HCT116 (cell line): ENCODE measurements around the gene TNIK. TPM values are rescaled to one million over a fixed set of nuclear protein-coding genes. Genes with fewer than 3 reads are reported as not detected.

Experiments used
- ATAC-seq: fragments of 200-7000 bp; cut with Tn5 transposase; 2 replicates; pipeline ENCODE4 v1.9.1; 2020; ENCODE audit warnings: mild to moderate bottlenecking, moderate library complexity
- BruUV-seq: library from RNA; stranded (reverse); fragments of 400-500 nt; replicated peaks from 2 replicates; lab custom pipeline; 2021; lab: Mats Ljungman, UMichigan
- CTCF ChIA-PET: fragments of 300-600 bp; sonication (Branson Sonifier 250); formaldehyde crosslinking; loops from one replicate; lab custom pipeline; 2021; ENCODE audit warnings: antibody characterized with exemption; lab: Charles Lee
- POLR2A ChIA-PET: fragments of 300-600, 350-600 bp; sonication (Branson Sonifier 250); formaldehyde crosslinking; loops from one replicate; lab custom pipeline; 2021; ENCODE audit warnings: antibody characterized with exemption; lab: Charles Lee
- RAD21 ChIA-PET, 2 experiments: fragments of 300-600 bp; sonication (Branson Sonifier 250); formaldehyde crosslinking; loops; one replicate each; lab custom pipeline; 2023; ENCODE audit warnings: low total read pairs in 2 of 2; ENCODE audit not compliant: uncharacterized antibody in 2 of 2, unreplicated experiment in 2 of 2, low non-redundant PET in 1 of 2; lab: Charles Lee
- DNase-seq: peaks from one replicate; pipeline ENCODE4 v3.0.0-alpha.2; 2010; ENCODE audit warnings: low read depth, low spot score
- H2AFZ ChIP-seq: fragments of 200-600 bp; shearing (Covaris generic), sonication (generic); 2 replicates; pipeline ENCODE4 v1.6.1; 2017; ENCODE audit warnings: low read depth, mixed run types, mixed read lengths, antibody characterized with exemption, low read length; ENCODE audit not compliant: poor library complexity, severe bottlenecking
- H3K27ac ChIP-seq: 2 replicates; pipeline ENCODE4 v1.5.1; 2012; ENCODE audit warnings: low read depth, low read length
- H3K27me3 ChIP-seq: fragments of 200-600 bp; sonication (generic); 2 replicates; pipeline ENCODE4 v1.6.1; 2016; ENCODE audit warnings: mixed run types, low read length, mixed read lengths; ENCODE audit not compliant: insufficient read depth
- H3K36me3 ChIP-seq, 2 experiments: fragments of 200-500 bp in 1 of 2; fragments of 200-600 bp in 1 of 2; sonication (Bioruptor generic) in 1 of 2; sonication (generic) in 1 of 2; 2 replicates each; pipeline versions ENCODE4 v1.5.1 to v1.6.1; 2014 to 2016; ENCODE audit warnings: low read length in 2 of 2, inconsistent platforms in 1 of 2, mixed read lengths in 1 of 2, mixed run types in 1 of 2; ENCODE audit not compliant: insufficient read depth in 2 of 2, control insufficient read depth in 1 of 2
- H3K4me1 ChIP-seq, 2 experiments: fragments of 200-600 bp in 1 of 2; sonication (generic) in 1 of 2; 2 replicates each; pipeline versions ENCODE4 v1.5.1 to v1.6.1; 2012 to 2017; ENCODE audit warnings: low read length in 2 of 2, inconsistent platforms in 1 of 2, mild to moderate bottlenecking in 1 of 2, mixed read lengths in 1 of 2, mixed run types in 1 of 2, moderate library complexity in 1 of 2; ENCODE audit not compliant: insufficient read depth in 2 of 2, control insufficient read depth in 1 of 2
- H3K4me2 ChIP-seq: fragments of 200-600 bp; sonication (generic); 2 replicates; pipeline ENCODE4 v1.6.1; 2017; ENCODE audit warnings: mixed run types, low read length, mixed read lengths
- H3K4me3 ChIP-seq, 2 experiments: fragments of 200-600 bp in 1 of 2; sonication (generic) in 1 of 2; replicated peaks in 1 of 2; 2 replicates each; pipeline ENCODE4 v1.5.1; 2011 to 2016; ENCODE audit warnings: low read length in 2 of 2, control low read depth in 1 of 2, low read depth in 1 of 2, mild to moderate bottlenecking in 1 of 2, mixed read lengths in 1 of 2, mixed run types in 1 of 2
- H3K79me2 ChIP-seq: fragments of 200-600 bp; sonication (generic); 2 replicates; pipeline ENCODE4 v1.6.1; 2017; ENCODE audit warnings: mild to moderate bottlenecking, mixed run types, low read length, moderate library complexity, mixed read lengths; ENCODE audit not compliant: insufficient read depth
- H3K9ac ChIP-seq: fragments of 200-600 bp; sonication (generic); 2 replicates; pipeline ENCODE4 v1.6.1; 2016; ENCODE audit warnings: low read length, mixed read lengths
- H3K9me2 ChIP-seq: fragments of 200-600 bp; sonication (generic), shearing (Covaris generic); 2 replicates; pipeline ENCODE4 v1.6.1; 2017; ENCODE audit warnings: mixed run types, mild to moderate bottlenecking, moderate library complexity; ENCODE audit not compliant: insufficient read depth
- H3K9me3 ChIP-seq, 2 experiments: fragments of 200-500 bp in 1 of 2; fragments of 200-600 bp in 1 of 2; sonication (Bioruptor generic) in 1 of 2; sonication (generic) in 1 of 2; 2 replicates each; pipeline ENCODE4 v1.6.1; 2014 to 2017; ENCODE audit warnings: low read length in 2 of 2, mixed read lengths in 2 of 2, inconsistent platforms in 1 of 2, low read depth in 1 of 2, mild to moderate bottlenecking in 1 of 2, mixed run types in 1 of 2, moderate library complexity in 1 of 2; ENCODE audit not compliant: control insufficient read depth in 1 of 2, insufficient read depth in 1 of 2
- H4K20me1 ChIP-seq: fragments of 200-600 bp; sonication (generic), shearing (Covaris generic); 2 replicates; pipeline ENCODE4 v1.6.1; 2017; ENCODE audit warnings: mixed run types, mild to moderate bottlenecking, moderate library complexity; ENCODE audit not compliant: insufficient read depth
- ATF3 ChIP-seq: IDR thresholded peaks from 2 replicates; pipeline ENCODE4 v1.6.1; 2012
- CEBPB ChIP-seq: IDR thresholded peaks from 2 replicates; pipeline ENCODE4 v1.6.1; 2012; ENCODE audit warnings: low read depth
- CTCF ChIP-seq, 3 experiments: fragments of 200-600 bp in 1 of 3; sonication (generic) in 1 of 3; IDR thresholded peaks in 2 of 3; conservative IDR thresholded peaks in 1 of 3; 2 replicates each; pipeline ENCODE4 v1.5.1; 2012 to 2017; ENCODE audit warnings: low read depth in 2 of 3, low read length in 2 of 3, antibody characterized with exemption in 1 of 3, borderline replicate concordance in 1 of 3, control low read depth in 1 of 3, mild to moderate bottlenecking in 1 of 3, mixed read lengths in 1 of 3, mixed run types in 1 of 3, moderate library complexity in 1 of 3; ENCODE audit not compliant: insufficient read depth in 1 of 3
- ELF1 ChIP-seq: IDR thresholded peaks from 2 replicates; pipeline ENCODE4 v1.6.1; 2012; ENCODE audit warnings: low read depth, borderline replicate concordance
- EZH2 ChIP-seq: fragments of 200-600 bp; sonication (generic); IDR thresholded peaks from 2 replicates; pipeline ENCODE4 v1.6.1; 2017; ENCODE audit warnings: antibody characterized with exemption, mixed run types
- EZH2phosphoT487 ChIP-seq: fragments of 200-600 bp; IDR thresholded peaks from 2 replicates; pipeline ENCODE4 v1.6.1; 2018; ENCODE audit warnings: antibody characterized with exemption, borderline replicate concordance
- FOSL1 ChIP-seq: IDR thresholded peaks from 2 replicates; pipeline ENCODE4 v1.6.1; 2012; ENCODE audit warnings: low read depth
- JUND ChIP-seq: IDR thresholded peaks from 2 replicates; pipeline ENCODE4 v1.6.1; 2012
- MAX ChIP-seq: IDR thresholded peaks from 2 replicates; pipeline ENCODE4 v1.6.1; 2012
- POLR2A ChIP-seq: IDR thresholded peaks from 2 replicates; pipeline ENCODE4 v1.7.0; 2011; ENCODE audit warnings: borderline replicate concordance; ENCODE audit not compliant: insufficient read depth, insufficient read length; ENCODE audit errors: extremely low read depth
- POLR2AphosphoS5 ChIP-seq: IDR thresholded peaks from 2 replicates; pipeline ENCODE4 v1.6.1; 2011; ENCODE audit warnings: mild to moderate bottlenecking, low read depth, low read length, moderate library complexity
- RAD21 ChIP-seq: IDR thresholded peaks from 2 replicates; pipeline ENCODE4 v1.6.1; 2012; ENCODE audit warnings: low read depth, mild to moderate bottlenecking
- REST ChIP-seq: IDR thresholded peaks from 2 replicates; pipeline ENCODE4 v1.6.1; 2012; ENCODE audit warnings: low read depth
- SP1 ChIP-seq: IDR thresholded peaks from 2 replicates; pipeline ENCODE4 v1.6.1; 2012; ENCODE audit warnings: low read depth
- YY1 ChIP-seq: IDR thresholded peaks from 2 replicates; pipeline ENCODE4 v1.6.1; 2011; ENCODE audit warnings: low read length, low read depth, moderate library complexity, mild to moderate bottlenecking; ENCODE audit not compliant: insufficient replicate concordance; ENCODE audit errors: extremely low read depth
- ZBTB33 ChIP-seq: IDR thresholded peaks from 2 replicates; pipeline ENCODE4 v1.6.1; 2011; ENCODE audit warnings: mild to moderate bottlenecking, low read length, moderate library complexity; ENCODE audit not compliant: insufficient replicate concordance; ENCODE audit errors: extremely low read depth
- ZFX ChIP-seq: fragments of 450-650 bp; IDR thresholded peaks from 2 replicates; pipeline ENCODE4 v1.6.1; 2017
- ZNF274 ChIP-seq: fragments of 200-500 bp; sonication (Bioruptor generic); IDR thresholded peaks from 2 replicates; pipeline ENCODE4 v1.6.1; 2014; ENCODE audit warnings: mild to moderate bottlenecking, low read depth, low read length, inconsistent platforms
- intact Hi-C: fragments of 100-400 bp; cut with micrococcal nuclease; formaldehyde crosslinking; loops from 2 replicates; pipeline ENCODE4 v1.10.0; 2022
- total RNA-seq: library from RNA; stranded (reverse); gene quantifications from one replicate; pipeline ENCODE4 v1.2.1, GENCODE V29; 2021; ENCODE audit not compliant: unreplicated experiment

TNIK gene
- total RNA-seq, 1 experiment from 2014 or later: 24.1 TPM

- Histone ChIP-seq H3K4me2 (no peak overlapping the region), H3K27ac (no peak overlapping the region), H3K9me3 (no peaks in the 10 kb centered on the region), H3K4me3 (no peak overlapping the region)
- no TSS peak for BruUV-seq
- intact Hi-C loops: no loop called here
- RAD21 ChIA-PET: no interaction called here
- TF ChIP-seq POLR2AphosphoS5 (no peak), YY1 (no peak), MAX (no peak), ELF1 (no peak), SP1 (no peak), ZFX (no peak), JUND (no peak), ZNF274 (no peak), REST (no peak), ZBTB33 (no peak), EZH2 (no peak), FOSL1 (no peak), POLR2A (no peak), ATF3 (no peak), EZH2phosphoT487 (no peak), RAD21 (no peak), CTCF (IDR thresholded peaks at IDR 0.05 in 2 of 3, conservative IDR thresholded peaks at IDR 0.05 in 1 of 3; ENCODE audit: borderline replicate concordance in 1 of 3, insufficient read depth in 1 of 3, low read depth in 2 of 3, low read length in 2 of 3) (no peak), CEBPB (no peak)
- TF ChIP-seq, all 23 proteins: peak for 0
- Histone ChIP-seq H3K36me3 (no peaks in the 10 kb centered on the region), H2AFZ (no peak overlapping the region), H4K20me1 (no peaks in the 10 kb centered on the region), H3K9me2 (no peaks in the 10 kb centered on the region), H3K79me2 (no peaks in the 10 kb centered on the region), H3K27me3 (no peaks in the 10 kb centered on the region), H3K9ac (no peak overlapping the region), H3K4me1 (no peaks in the 10 kb centered on the region)
- ChIA-PET CTCF (no interaction called here), POLR2A (interaction anchor here (0.5 kb wide), 1 partner anchor 9 kb away, joined by 3 read pairs; no protein-coding TSS in a partner anchor)
- no peak for DNase-seq
- ATAC-seq: no peak
Measured at GRCh38 chr3:171390051-171390941, 69.9 kb downstream of the TNIK start.
